ENCODE results near the gene SOCS3.

SOCS3 gene

GRCh38 chr17:78313735-78314648 lies 45.9 kb downstream of the SOCS3 start (continued):
- TF ChIP-seq BCL11A (tag by site-specific recombination; IDR thresholded peaks at IDR 0.05; ENCODE audit: low read depth) (no peak), SETDB1 (IDR thresholded peaks at IDR 0.05; ENCODE audit: insufficient read length, low read length) (no peak), ZNF624 (tag by site-specific recombination; IDR thresholded peaks at IDR 0.05) (no peak), ZSCAN4 (tag by site-specific recombination; IDR thresholded peaks at IDR 0.05) (no peak), ZSCAN16 (tag by site-specific recombination; IDR thresholded peaks at IDR 0.05) (peak; percentile 79; the same call in 1 of the 2 replicates), ZFP3 (tag by site-specific recombination; IDR thresholded peaks at IDR 0.05; ENCODE audit: low read depth) (no peak), GFI1B (tag by site-specific recombination; IDR thresholded peaks at IDR 0.05) (no peak), ZBTB8A (tag by site-specific recombination; IDR thresholded peaks at IDR 0.05) (peak; percentile 99), ZNF707 (tag by site-specific recombination; IDR thresholded peaks at IDR 0.05) (no peak), ZBTB7A (tag by site-specific recombination; IDR thresholded peaks at IDR 0.05; ENCODE audit: low read depth) (no peak), ZNF645 (tag by site-specific recombination; IDR thresholded peaks at IDR 0.05) (no peak), ZNF776 (tag by site-specific recombination; IDR thresholded peaks at IDR 0.05; ENCODE audit: borderline replicate concordance) (no peak), ZNF623 (tag by site-specific recombination; IDR thresholded peaks at IDR 0.05) (no peak), ZNF626 (tag by site-specific recombination; IDR thresholded peaks at IDR 0.05) (no peak), ZNF362 (tag by site-specific recombination; IDR thresholded peaks at IDR 0.05) (no peak), KLF8 (tag by site-specific recombination; IDR thresholded peaks at IDR 0.05) (peak; percentile 89; the same call in 1 of the 2 replicates), ZNF133 (tag by site-specific recombination; IDR thresholded peaks at IDR 0.05) (no peak), OSR2 (tag by site-specific recombination; IDR thresholded peaks at IDR 0.05) (0 out of 2 replicates have a peak, but pooled peaks have one; percentile 19), ZNF16 (tag by site-specific recombination; IDR thresholded peaks at IDR 0.05; ENCODE audit: low read depth) (no peak), ZNF132 (tag by site-specific recombination; IDR thresholded peaks at IDR 0.05; ENCODE audit: borderline replicate concordance) (no peak), ZNF335 (tag by site-specific recombination; conservative IDR thresholded peaks at IDR 0.05) (peak; percentile 48), ZNF184 (tag by site-specific recombination; IDR thresholded peaks at IDR 0.05) (no peak; the same call in 1 of the 2 replicates), ZNF416 (tag by site-specific recombination; IDR thresholded peaks at IDR 0.05) (no peak), ZNF837 (tag by site-specific recombination; IDR thresholded peaks at IDR 0.05) (no peak), ZNF560 (tag by site-specific recombination; IDR thresholded peaks at IDR 0.05; ENCODE audit: borderline replicate concordance) (no peak), ZNF341 (tag by site-specific recombination; IDR thresholded peaks at IDR 0.05; ENCODE audit: low read depth) (peak; percentile 69), RBAK (tag by site-specific recombination; IDR thresholded peaks at IDR 0.05) (no peak), SCRT1 (tag by site-specific recombination; IDR thresholded peaks at IDR 0.05; ENCODE audit: borderline replicate concordance) (no peak), ZNF514 (tag by site-specific recombination; IDR thresholded peaks at IDR 0.05) (no peak), ZNF146 (tag by site-specific recombination; IDR thresholded peaks at IDR 0.05) (no peak), ZNF548 (tag by site-specific recombination; IDR thresholded peaks at IDR 0.05) (no peak), ZEB2 (tag by site-specific recombination; IDR thresholded peaks at IDR 0.05) (peak; percentile 89), OVOL3 (tag by site-specific recombination; IDR thresholded peaks at IDR 0.05) (no peak), ZNF426 (tag by site-specific recombination; IDR thresholded peaks at IDR 0.05) (no peak), ZNF280D (tag by site-specific recombination; IDR thresholded peaks at IDR 0.05) (no peak), ZNF501 (tag by site-specific recombination; IDR thresholded peaks at IDR 0.05) (0 out of 2 replicates have a peak, but pooled peaks have one; percentile 41)
